ENCODE data around the gene FOXR1. TPM values are rescaled to one million over a fixed set of nuclear protein-coding genes. Genes with fewer than 3 reads are reported as not detected.
"Not testable (repeated sequence)": the region's sequence is repeated elsewhere in the genome, so short reads cannot be mapped to it uniquely, and the experiment has no call there.

FOXR1 gene
- total RNA-seq, 2 donors from 2014 or later, result not detected

GRCh38 chr11:118953265-118953664 is 18.3 kb upstream of the FOXR1 start:
- no peak overlapping the region for H3K27ac ChIP-seq
- no peak overlapping the region for H3K9ac ChIP-seq (ENCODE audit: low read depth in 2 of 2, low read length in 2 of 2)
- intact Hi-C loops (cut with DNase I), result no loop called here
- TF ChIP-seq CTCF (IDR thresholded peaks at IDR 0.05), result no peak
- no peak overlapping the region for H3K4me3 ChIP-seq
- no peak for DNase-seq
- no peaks in the 10 kb centered on the region for H3K27me3 ChIP-seq
- no peaks in the 10 kb centered on the region for H3K4me1 ChIP-seq
- H3K9me3 ChIP-seq, result no peaks in the 10 kb centered on the region
- no peaks in the 10 kb centered on the region for H3K36me3 ChIP-seq

GRCh38 chr11:118953976-118954375 is 17.6 kb upstream of the FOXR1 start:
- H3K27me3 ChIP-seq; H3K9ac ChIP-seq (ENCODE audit: low read depth in 2 of 2, low read length in 2 of 2); intact Hi-C loops (cut with DNase I); H3K36me3 ChIP-seq; H3K9me3 ChIP-seq; H3K4me3 ChIP-seq; H3K27ac ChIP-seq; DNase-seq; H3K4me1 ChIP-seq: not testable (repeated sequence)

- Histone ChIP-seq H3K27ac (no peak within 1 kb of the TSS), H3K9ac (ENCODE audit: low read depth in 2 of 2, low read length in 2 of 2) (no peak within 1 kb of the TSS), H3K9me3 (no peaks in the 10 kb centered on the region), H3K36me3 (no peaks in the 10 kb centered on the region), H3K27me3 (no peaks in the 10 kb centered on the region), H3K4me3 (no peak within 1 kb of the TSS), H3K4me1 (no peaks in the 10 kb centered on the region)
- DNase-seq, result peak; percentile 90
- peak; percentile 91 for TF ChIP-seq CTCF (IDR thresholded peaks at IDR 0.05)
- intact Hi-C loops (cut with DNase I), result loop anchor here (2.0 to 5.0 kb wide), 2 partner anchors 49 to 264 kb away; no protein-coding TSS in a partner anchor
Measured at GRCh38 chr11:118956094-118956846, 15.3 kb upstream of the FOXR1 start, which contains the start of gene UPK2. UPK2 (plus strand) TSS chr11:118956298; CDS start chr11:118956351, 53 bp downstream.

GRCh38 chr11:118956847-118957469 is 14.6 kb upstream of the FOXR1 start:
- Histone ChIP-seq H3K4me3 (no peak overlapping the region), H3K9ac (ENCODE audit: low read depth in 2 of 2, low read length in 2 of 2) (no peak overlapping the region), H3K27me3 (no peaks in the 10 kb centered on the region), H3K9me3 (no peaks in the 10 kb centered on the region), H3K4me1 (no peaks in the 10 kb centered on the region), H3K27ac (no peak overlapping the region), H3K36me3 (no peaks in the 10 kb centered on the region)
- TF ChIP-seq CTCF (IDR thresholded peaks at IDR 0.05), result no peak
- DNase-seq, result no peak
- intact Hi-C loops (cut with DNase I), result loop anchor here (2.0 to 5.0 kb wide), 2 partner anchors 50 to 265 kb away; no protein-coding TSS in a partner anchor

GRCh38 chr11:118957549-118957948 is 14.0 kb upstream of the FOXR1 start:
- Histone ChIP-seq H3K36me3 (no peaks in the 10 kb centered on the region), H3K4me1 (no peaks in the 10 kb centered on the region), H3K27me3 (no peaks in the 10 kb centered on the region), H3K9me3 (no peaks in the 10 kb centered on the region), H3K27ac (no peak overlapping the region), H3K9ac (ENCODE audit: low read depth in 2 of 2, low read length in 2 of 2) (no peak overlapping the region), H3K4me3 (no peak overlapping the region)
- intact Hi-C loops (cut with DNase I), result loop anchor here (2.0 to 5.0 kb wide), 2 partner anchors 51 to 265 kb away; no protein-coding TSS in a partner anchor
- no peak for TF ChIP-seq CTCF (IDR thresholded peaks at IDR 0.05)
- DNase-seq, result no peak

- TF ChIP-seq CTCF (IDR thresholded peaks at IDR 0.05), result no peak
- intact Hi-C loops (cut with DNase I), result loop anchor here (2.0 to 5.0 kb wide), 2 partner anchors 51 to 266 kb away; no protein-coding TSS in a partner anchor
Measured at GRCh38 chr11:118957968-118958367, 13.6 kb upstream of the FOXR1 start.

More at GRCh38 chr11:118957968-118958367, 13.6 kb upstream of the FOXR1 start:
- Histone ChIP-seq H3K4me1 (no peaks in the 10 kb centered on the region), H3K36me3 (no peaks in the 10 kb centered on the region), H3K9me3 (no peaks in the 10 kb centered on the region), H3K27me3 (no peaks in the 10 kb centered on the region), H3K27ac (no peak overlapping the region), H3K4me3 (no peak overlapping the region), H3K9ac (ENCODE audit: low read depth in 2 of 2, low read length in 2 of 2) (no peak overlapping the region)
- DNase-seq, result no peak

Data from colonic mucosa (tissue), 4 donors.